PFSK-1 (cell line): ENCODE results near the gene FOSB.

ENCODE experiments used
- FOXP2 ChIP-seq: optimal IDR thresholded peaks from 2 replicates; pipeline ENCODE3; 2011; ENCODE audit warnings: borderline replicate concordance, control low read depth, inconsistent platforms; ENCODE audit not compliant: insufficient read depth; ENCODE audit errors: extremely low read length, extremely low read depth
- POLR2AphosphoS5 ChIP-seq: IDR thresholded peaks from 2 replicates; pipeline ENCODE4 v1.6.1; 2012; ENCODE audit warnings: low read depth, mild to moderate bottlenecking, control low read depth, low read length, moderate library complexity
- SIN3A ChIP-seq: IDR thresholded peaks from 2 replicates; pipeline ENCODE4 v1.6.1; 2012; ENCODE audit warnings: mild to moderate bottlenecking, low read length, moderate library complexity, borderline replicate concordance; ENCODE audit not compliant: insufficient read depth
- TAF1 ChIP-seq: IDR thresholded peaks from 2 replicates; pipeline ENCODE4 v1.6.1; 2012; ENCODE audit warnings: low read length, control low read depth, borderline replicate concordance; ENCODE audit not compliant: insufficient read depth
- TF ChIP-seq, protein P1 (sequence below), 2 experiments: IDR thresholded peaks; 2 replicates each; pipeline versions ENCODE4 v1.6.1 to v1.8.0; 2011 to 2012; ENCODE audit warnings: low read depth in 2 of 2, low read length in 2 of 2, control low read depth in 1 of 2, inconsistent platforms in 1 of 2, mild to moderate bottlenecking in 1 of 2, moderate library complexity in 1 of 2; ENCODE audit not compliant: insufficient read depth in 1 of 2

GRCh38 chr19:45471111-45471930 is 3.5 kb downstream of the FOSB start:
- no peak for TF ChIP-seq POLR2AphosphoS5
- TF ChIP-seq, protein P1, sequence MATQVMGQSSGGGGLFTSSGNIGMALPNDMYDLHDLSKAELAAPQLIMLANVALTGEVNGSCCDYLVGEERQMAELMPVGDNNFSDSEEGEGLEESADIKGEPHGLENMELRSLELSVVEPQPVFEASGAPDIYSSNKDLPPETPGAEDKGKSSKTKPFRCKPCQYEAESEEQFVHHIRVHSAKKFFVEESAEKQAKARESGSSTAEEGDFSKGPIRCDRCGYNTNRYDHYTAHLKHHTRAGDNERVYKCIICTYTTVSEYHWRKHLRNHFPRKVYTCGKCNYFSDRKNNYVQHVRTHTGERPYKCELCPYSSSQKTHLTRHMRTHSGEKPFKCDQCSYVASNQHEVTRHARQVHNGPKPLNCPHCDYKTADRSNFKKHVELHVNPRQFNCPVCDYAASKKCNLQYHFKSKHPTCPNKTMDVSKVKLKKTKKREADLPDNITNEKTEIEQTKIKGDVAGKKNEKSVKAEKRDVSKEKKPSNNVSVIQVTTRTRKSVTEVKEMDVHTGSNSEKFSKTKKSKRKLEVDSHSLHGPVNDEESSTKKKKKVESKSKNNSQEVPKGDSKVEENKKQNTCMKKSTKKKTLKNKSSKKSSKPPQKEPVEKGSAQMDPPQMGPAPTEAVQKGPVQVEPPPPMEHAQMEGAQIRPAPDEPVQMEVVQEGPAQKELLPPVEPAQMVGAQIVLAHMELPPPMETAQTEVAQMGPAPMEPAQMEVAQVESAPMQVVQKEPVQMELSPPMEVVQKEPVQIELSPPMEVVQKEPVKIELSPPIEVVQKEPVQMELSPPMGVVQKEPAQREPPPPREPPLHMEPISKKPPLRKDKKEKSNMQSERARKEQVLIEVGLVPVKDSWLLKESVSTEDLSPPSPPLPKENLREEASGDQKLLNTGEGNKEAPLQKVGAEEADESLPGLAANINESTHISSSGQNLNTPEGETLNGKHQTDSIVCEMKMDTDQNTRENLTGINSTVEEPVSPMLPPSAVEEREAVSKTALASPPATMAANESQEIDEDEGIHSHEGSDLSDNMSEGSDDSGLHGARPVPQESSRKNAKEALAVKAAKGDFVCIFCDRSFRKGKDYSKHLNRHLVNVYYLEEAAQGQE (IDR thresholded peaks at IDR 0.05; ENCODE audit: insufficient read depth in 1 of 2, low read depth in 2 of 2, low read length in 2 of 2), result no peak
- no peak for TF ChIP-seq TAF1
- no peak for TF ChIP-seq SIN3A
- TF ChIP-seq FOXP2, result no peak
